Measurements from ENCODE around the gene NTM.

- TF ChIP-seq CTCF (conservative IDR thresholded peaks at IDR 0.05; ENCODE audit: low read length) (no peak), EZH2phosphoT487 (IDR thresholded peaks at IDR 0.05; ENCODE audit: borderline replicate concordance) (no peak)
Measured at GRCh38 chr11:131659931-131660330, 289.5 kb downstream of the NTM start.

Measured in Loucy (cell line).